Measurements from ENCODE around the gene RASL11B.

- TF ChIP-seq POLR2A (IDR thresholded peaks at IDR 0.05; ENCODE audit: low read length) (no peak), GATA1 (IDR thresholded peaks at IDR 0.05; ENCODE audit: low read depth, low read length) (no peak)
Observed at GRCh38 chr4:52912608-52913007, 50.5 kb downstream of the RASL11B start.
